Fibroblast of lung (primary cell): ENCODE results near the gene INSYN2B. TPM values are rescaled to one million over a fixed set of nuclear protein-coding genes. Genes with fewer than 3 reads are reported as not detected.

Experiments
- DNase-seq, 2 donors: peaks; one replicate each; pipeline versions ENCODE4 v3.0.0 to v3.0.0-alpha.2; 2010; ENCODE audit warnings: low read depth in 2 of 2
- H2AFZ ChIP-seq: 2 replicates; pipeline ENCODE4 v1.5.1; 2012; ENCODE audit warnings: low read length, control low read depth, inconsistent platforms
- H3K27ac ChIP-seq: 2 replicates; pipeline ENCODE4 v1.5.1; 2011; ENCODE audit warnings: low read length, control low read depth; ENCODE audit not compliant: insufficient read depth
- H3K27me3 ChIP-seq: 2 replicates; pipeline ENCODE4 v1.5.1; 2011; ENCODE audit warnings: mild to moderate bottlenecking, low read length; ENCODE audit not compliant: control insufficient read depth, insufficient read depth
- H3K36me3 ChIP-seq: 2 replicates; pipeline ENCODE4 v1.5.1; 2011; ENCODE audit warnings: low read length; ENCODE audit not compliant: control insufficient read depth, insufficient read depth
- H3K4me1 ChIP-seq: 2 replicates; pipeline ENCODE4 v1.5.1; 2011; ENCODE audit warnings: low read length; ENCODE audit not compliant: control insufficient read depth, insufficient read depth; ENCODE audit errors: extremely low read depth
- H3K4me2 ChIP-seq: 2 replicates; pipeline ENCODE4 v1.5.1; 2011; ENCODE audit warnings: low read length, control low read depth; ENCODE audit not compliant: insufficient read depth; ENCODE audit errors: extremely low read depth
- H3K4me3 ChIP-seq, 4 experiments: fragments of 200-600 bp in 1 of 4; sonication (generic) in 1 of 4; replicated peaks in 1 of 4; 2 replicates each; pipeline ENCODE4 v1.5.1; 2011 to 2016; ENCODE audit warnings: low read length in 4 of 4, low read depth in 3 of 4, mild to moderate bottlenecking in 3 of 4, control low read depth in 2 of 4, inconsistent platforms in 1 of 4, mixed read lengths in 1 of 4; ENCODE audit not compliant: insufficient read depth in 1 of 4; ENCODE audit errors: control extremely low read depth in 1 of 4
- H3K79me2 ChIP-seq: 2 replicates; pipeline ENCODE4 v1.5.1; 2012; ENCODE audit warnings: mild to moderate bottlenecking, low read length, inconsistent platforms; ENCODE audit not compliant: control insufficient read depth, insufficient read depth
- H3K9ac ChIP-seq: 2 replicates; pipeline ENCODE4 v1.5.1; 2011; ENCODE audit warnings: mild to moderate bottlenecking, low read length, control low read depth; ENCODE audit not compliant: insufficient read depth
- H3K9me3 ChIP-seq: 2 replicates; pipeline ENCODE4 v1.5.1; 2012; ENCODE audit warnings: low read depth, low read length; ENCODE audit not compliant: control insufficient read depth, insufficient read depth
- H4K20me1 ChIP-seq: 2 replicates; pipeline ENCODE4 v1.5.1; 2011; ENCODE audit warnings: low read length; ENCODE audit not compliant: control insufficient read depth, insufficient read depth; ENCODE audit errors: extremely low read depth
- EZH2 ChIP-seq: IDR thresholded peaks from 2 replicates; pipeline ENCODE4 v1.5.1; 2012; ENCODE audit warnings: low read length, control low read depth, mild to moderate bottlenecking; ENCODE audit errors: missing control alignments
- polyA plus RNA-seq, 2 donors: library from polyadenylated mRNA; depleted of rRNA in 1 of 2; stranded (reverse) in 1 of 2; unstranded in 1 of 2; fragments of >200 nt; gene quantifications; 2 replicates each; pipeline ENCODE4 v1.2.1, GENCODE V29; 2011 to 2012; ENCODE audit warnings: missing spikeins in 1 of 2
- total RNA-seq: library from RNA; depleted of rRNA; stranded (reverse); fragments of >200 nt; gene quantifications from 2 replicates; pipeline ENCODE4 v1.2.1, GENCODE V29; 2014
- TF ChIP-seq, protein P1 (sequence below), 2 donors: IDR thresholded peaks in 1 of 2; conservative IDR thresholded peaks in 1 of 2; 1 replicate in 1 of 2; 2 replicates in 1 of 2; pipeline ENCODE4 v1.5.1; 2011 to 2012; ENCODE audit warnings: low read length in 2 of 2, control low read depth in 1 of 2, inconsistent platforms in 1 of 2, low read depth in 1 of 2, mild to moderate bottlenecking in 1 of 2

Gene INSYN2B
- total and polyA plus RNA-seq, 2 donors (not counting 1 experiment from before 2014, with no cell fraction given), result 3.6 to 6.3 TPM

DNA sequence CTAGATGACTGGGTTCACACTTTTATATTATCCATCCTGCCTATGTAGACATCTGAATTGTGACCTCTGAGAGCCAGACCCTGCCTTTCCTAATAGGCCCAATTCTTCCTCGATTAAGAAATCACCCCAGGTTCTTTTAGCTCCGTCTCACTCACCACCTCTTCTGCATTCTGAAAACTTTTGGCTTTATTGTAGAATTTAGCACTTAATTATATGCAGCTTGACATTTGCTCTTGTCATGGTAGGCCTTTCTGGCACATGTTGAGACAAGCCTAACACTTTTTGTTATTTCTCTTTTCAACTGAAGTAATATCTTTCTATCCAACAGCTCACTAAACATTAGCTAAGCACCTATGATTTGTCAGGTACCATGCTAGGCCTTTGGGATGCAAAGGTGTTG, 163.3 kb downstream of the INSYN2B start:
- Histone ChIP-seq H3K9me3 (no peaks in the 10 kb centered on the region), H3K9ac (no peak overlapping the region), H3K4me3 (no peak overlapping the region), H2AFZ (no peak overlapping the region), H4K20me1 (no peaks in the 10 kb centered on the region), H3K4me2 (no peak overlapping the region), H3K36me3 (no peaks in the 10 kb centered on the region), H3K4me1 (no peaks in the 10 kb centered on the region), H3K79me2 (no peaks in the 10 kb centered on the region), H3K27me3 (no peaks in the 10 kb centered on the region), H3K27ac (no peak overlapping the region)
- no peak for DNase-seq
- no peak for TF ChIP-seq EZH2
- TF ChIP-seq, protein P1, sequence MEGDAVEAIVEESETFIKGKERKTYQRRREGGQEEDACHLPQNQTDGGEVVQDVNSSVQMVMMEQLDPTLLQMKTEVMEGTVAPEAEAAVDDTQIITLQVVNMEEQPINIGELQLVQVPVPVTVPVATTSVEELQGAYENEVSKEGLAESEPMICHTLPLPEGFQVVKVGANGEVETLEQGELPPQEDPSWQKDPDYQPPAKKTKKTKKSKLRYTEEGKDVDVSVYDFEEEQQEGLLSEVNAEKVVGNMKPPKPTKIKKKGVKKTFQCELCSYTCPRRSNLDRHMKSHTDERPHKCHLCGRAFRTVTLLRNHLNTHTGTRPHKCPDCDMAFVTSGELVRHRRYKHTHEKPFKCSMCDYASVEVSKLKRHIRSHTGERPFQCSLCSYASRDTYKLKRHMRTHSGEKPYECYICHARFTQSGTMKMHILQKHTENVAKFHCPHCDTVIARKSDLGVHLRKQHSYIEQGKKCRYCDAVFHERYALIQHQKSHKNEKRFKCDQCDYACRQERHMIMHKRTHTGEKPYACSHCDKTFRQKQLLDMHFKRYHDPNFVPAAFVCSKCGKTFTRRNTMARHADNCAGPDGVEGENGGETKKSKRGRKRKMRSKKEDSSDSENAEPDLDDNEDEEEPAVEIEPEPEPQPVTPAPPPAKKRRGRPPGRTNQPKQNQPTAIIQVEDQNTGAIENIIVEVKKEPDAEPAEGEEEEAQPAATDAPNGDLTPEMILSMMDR (conservative IDR thresholded peaks at IDR 0.05 in 1 of 2, IDR thresholded peaks at IDR 0.05 in 1 of 2; ENCODE audit: low read depth in 1 of 2, low read length in 2 of 2), result no peak

DNA sequence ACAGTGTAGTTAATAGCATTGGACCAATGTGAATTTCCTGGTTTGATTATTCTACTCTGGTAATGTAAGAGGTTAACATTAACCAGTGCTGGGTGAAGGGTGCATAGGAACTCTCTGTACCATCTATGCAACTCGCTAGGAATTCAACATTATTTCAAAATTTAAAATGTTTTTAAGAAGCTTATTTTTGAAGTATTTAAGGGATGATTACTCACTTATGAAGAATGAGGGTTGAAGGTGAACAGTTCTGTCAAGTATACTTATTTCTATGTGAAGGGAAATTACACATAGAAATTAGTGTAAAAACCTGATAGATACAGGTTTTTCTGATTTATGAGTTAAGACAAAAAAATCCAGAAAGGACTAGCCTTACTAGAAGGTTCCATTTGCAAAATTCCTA, 165.8 kb downstream of the INSYN2B start:
- H3K27me3 ChIP-seq, result no peaks in the 10 kb centered on the region
- TF ChIP-seq, protein P1 (conservative IDR thresholded peaks at IDR 0.05 in 1 of 2, IDR thresholded peaks at IDR 0.05 in 1 of 2; ENCODE audit: low read depth in 1 of 2, low read length in 2 of 2), result no peak
- no peak for TF ChIP-seq EZH2
- H3K9me3 ChIP-seq, result no peaks in the 10 kb centered on the region
- no peaks in the 10 kb centered on the region for H3K79me2 ChIP-seq
- no peaks in the 10 kb centered on the region for H3K36me3 ChIP-seq
- no peaks in the 10 kb centered on the region for H3K4me1 ChIP-seq
- DNase-seq, result peak; percentile 30 to 38
- no peak overlapping the region for H3K9ac ChIP-seq
- H3K4me2 ChIP-seq, result no peak overlapping the region
- H3K27ac ChIP-seq, result no peak overlapping the region
- no peak overlapping the region for H2AFZ ChIP-seq
- H3K4me3 ChIP-seq, result no peak overlapping the region
- H4K20me1 ChIP-seq, result no peaks in the 10 kb centered on the region

Other genes starting within 250 kb of the INSYN2B start
- not detected in 2 replicates for gene FOXI1, start 125.4 kb upstream of the INSYN2B start, total RNA-seq
- not detected in 2 replicates for gene FOXI1, start 125.4 kb upstream of the INSYN2B start, polyA plus RNA-seq